ENCODE results near the gene KATNAL1.
"Not testable (repeated sequence)": the region's sequence is repeated elsewhere in the genome, so short reads cannot be mapped to it uniquely, and the experiment has no call there.

The KATNAL1 gene

GRCh38 chr13:30196025-30196424, 111.3 kb downstream of the KATNAL1 start:
- no peak for DNase-seq

GRCh38 chr13:30194906-30195305, 112.4 kb downstream of the KATNAL1 start:
- no peak for DNase-seq

- DNase-seq: no peak
Observed at GRCh38 chr13:30193279-30194234, 113.8 kb downstream of the KATNAL1 start.

- DNase-seq: no peak
Observed at GRCh38 chr13:30192320-30193093, 114.8 kb downstream of the KATNAL1 start.

- DNase-seq: no peak
Observed at GRCh38 chr13:30191491-30192100, 115.8 kb downstream of the KATNAL1 start.

- no peak for DNase-seq
Observed at GRCh38 chr13:30186634-30187415, 120.5 kb downstream of the KATNAL1 start.

GRCh38 chr13:30181888-30182651, 125.3 kb downstream of the KATNAL1 start:
- DNase-seq: no peak

GRCh38 chr13:30179597-30180276, 127.6 kb downstream of the KATNAL1 start:
- no peak for DNase-seq

GRCh38 chr13:30178976-30179375, 128.4 kb downstream of the KATNAL1 start:
- DNase-seq: no peak

- no peak for DNase-seq
Observed at GRCh38 chr13:30175166-30175565, 132.2 kb downstream of the KATNAL1 start.

GRCh38 chr13:30174250-30174649, 133.1 kb downstream of the KATNAL1 start:
- DNase-seq: not testable (repeated sequence)

- no peak for DNase-seq
Observed at GRCh38 chr13:30173303-30173610, 134.1 kb downstream of the KATNAL1 start.

GRCh38 chr13:30172593-30173302, 134.6 kb downstream of the KATNAL1 start:
- DNase-seq: no peak

- DNase-seq: no peak
Observed at GRCh38 chr13:30170569-30170968, 136.8 kb downstream of the KATNAL1 start.

GRCh38 chr13:30169442-30169841, 137.9 kb downstream of the KATNAL1 start:
- DNase-seq: no peak

- DNase-seq: no peak
Observed at GRCh38 chr13:30165796-30166195, 141.6 kb downstream of the KATNAL1 start.

GRCh38 chr13:30165071-30165470, 142.3 kb downstream of the KATNAL1 start:
- DNase-seq: no peak

- no peak for DNase-seq
Observed at GRCh38 chr13:30164146-30164545, 143.2 kb downstream of the KATNAL1 start.

- no peak for DNase-seq
Observed at GRCh38 chr13:30163441-30163840, 143.9 kb downstream of the KATNAL1 start.

- DNase-seq: peak; percentile 68
Observed at GRCh38 chr13:30159446-30159839, 147.9 kb downstream of the KATNAL1 start.

Measured in stimulated activated CD4-positive, alpha-beta T cell treated with anti-CD3 and anti-CD28 coated beads, Interleukin-4, amount 100 ng/mL, for 24 hours (primary cell).